A204.1 (cell line): Measurements from ENCODE around the gene MAGI1.
"Not testable (repeated sequence)": the region's sequence is repeated elsewhere in the genome, so short reads cannot be mapped to it uniquely, and the experiment has no call there.

Experiments
- FAIRE-seq: peaks from 2 replicates; lab custom pipeline; 2012; peaks lifted over from hg19 to GRCh38; lab: Jason Lieb, UNC

Gene MAGI1

GRCh38 chr3:65873028-65873427, 165.7 kb downstream of the MAGI1 start:
- FAIRE-seq: no peak

GRCh38 chr3:65871305-65872141, 167.2 kb downstream of the MAGI1 start:
- no peak for FAIRE-seq

- FAIRE-seq: no peak
Measured at GRCh38 chr3:65869798-65870197, 168.9 kb downstream of the MAGI1 start.

GRCh38 chr3:65867463-65868210, 171.1 kb downstream of the MAGI1 start:
- no peak for FAIRE-seq

- no peak for FAIRE-seq
Measured at GRCh38 chr3:65864357-65864904, 174.3 kb downstream of the MAGI1 start.

- no peak for FAIRE-seq
Measured at GRCh38 chr3:65861718-65862117, 177.0 kb downstream of the MAGI1 start.

- not testable (repeated sequence) for FAIRE-seq
Measured at GRCh38 chr3:65859612-65860011, 179.1 kb downstream of the MAGI1 start.

GRCh38 chr3:65858749-65859148, 180.0 kb downstream of the MAGI1 start:
- no peak for FAIRE-seq

GRCh38 chr3:65857327-65857726, 181.4 kb downstream of the MAGI1 start:
- no peak for FAIRE-seq

- FAIRE-seq: no peak
Measured at GRCh38 chr3:65856907-65857306, 181.8 kb downstream of the MAGI1 start.

GRCh38 chr3:65855370-65856100, 183.2 kb downstream of the MAGI1 start:
- no peak for FAIRE-seq

- no peak for FAIRE-seq
Measured at GRCh38 chr3:65854606-65855304, 184.0 kb downstream of the MAGI1 start.

- no peak for FAIRE-seq
Measured at GRCh38 chr3:65851827-65852226, 186.9 kb downstream of the MAGI1 start.

GRCh38 chr3:65850261-65850660, 188.5 kb downstream of the MAGI1 start:
- FAIRE-seq: no peak

- FAIRE-seq: no peak
Measured at GRCh38 chr3:65848024-65848423, 190.7 kb downstream of the MAGI1 start.

- no peak for FAIRE-seq
Measured at GRCh38 chr3:65846936-65847335, 191.8 kb downstream of the MAGI1 start.

GRCh38 chr3:65844370-65844769, 194.3 kb downstream of the MAGI1 start:
- no peak for FAIRE-seq

- FAIRE-seq: no peak
Measured at GRCh38 chr3:65843732-65844131, 195.0 kb downstream of the MAGI1 start.

- no peak for FAIRE-seq
Measured at GRCh38 chr3:65837604-65838003, 201.1 kb downstream of the MAGI1 start.

GRCh38 chr3:65836047-65836446, 202.7 kb downstream of the MAGI1 start:
- FAIRE-seq: no peak

GRCh38 chr3:65833761-65834505, 204.8 kb downstream of the MAGI1 start:
- FAIRE-seq: no peak
